HepG2 (cell line): ENCODE measurements around the gene IFNA8. TPM values are rescaled to one million over a fixed set of nuclear protein-coding genes. Genes with fewer than 3 reads are reported as not detected.
A peak's percentile ranks its signal among the peaks of the same experiment; 100 is the strongest.

Experiments used
- BHLHE40 ChIP-seq: IDR thresholded peaks from 2 replicates; pipeline ENCODE4 v1.6.1; 2011; ENCODE audit warnings: low read length, improper control_type of control experiment
- ELF4 ChIP-seq: sonication (generic); formaldehyde crosslinking; IDR thresholded peaks from 2 replicates; pipeline ENCODE4 v1.5.0; 2020; ENCODE audit warnings: missing genetic modification reagents, mild to moderate bottlenecking, moderate library complexity, borderline replicate concordance
- HNRNPLL ChIP-seq: fragments of 200-400 bp; formaldehyde crosslinking; IDR thresholded peaks from 2 replicates; pipeline ENCODE4 v1.6.1; 2017; ENCODE audit warnings: mild to moderate bottlenecking, low read depth, low read length; ENCODE audit not compliant: poor library complexity, severe bottlenecking
- HOXA9 ChIP-seq: sonication (generic); formaldehyde crosslinking; IDR thresholded peaks from 2 replicates; pipeline ENCODE4 v1.8.1; 2022; ENCODE audit warnings: missing genetic modification reagents, mild to moderate bottlenecking, moderate library complexity, borderline replicate concordance
- ISX ChIP-seq: sonication (generic); formaldehyde crosslinking; conservative IDR thresholded peaks from 2 replicates; pipeline ENCODE4 v1.5.0; 2020; ENCODE audit warnings: missing genetic modification reagents
- KDM4B ChIP-seq: sonication (generic); formaldehyde crosslinking; IDR thresholded peaks from 2 replicates; pipeline ENCODE4 v1.4.0; 2020; ENCODE audit warnings: missing genetic modification reagents
- NFE2L1 ChIP-seq: sonication (generic); formaldehyde crosslinking; IDR thresholded peaks from 2 replicates; pipeline ENCODE4 v1.4.0; 2020; ENCODE audit warnings: missing genetic modification reagents, mild to moderate bottlenecking, borderline replicate concordance
- NR2F2 ChIP-seq: IDR thresholded peaks from 2 replicates; pipeline ENCODE4 v1.6.1; 2012; ENCODE audit warnings: low read depth, inconsistent platforms, borderline replicate concordance
- PHF21A ChIP-seq: sonication (generic); formaldehyde crosslinking; IDR thresholded peaks from 2 replicates; pipeline ENCODE4 v1.5.0; 2020; ENCODE audit warnings: mild to moderate bottlenecking, missing genetic modification reagents
- PHF8 ChIP-seq: sonication (generic); formaldehyde crosslinking; IDR thresholded peaks from 2 replicates; pipeline ENCODE4 v1.5.0; 2020; ENCODE audit warnings: missing genetic modification reagents
- RFXANK ChIP-seq: IDR thresholded peaks from 2 replicates; pipeline ENCODE4 v1.6.1; 2016
- SMC3 ChIP-seq: IDR thresholded peaks from 2 replicates; pipeline ENCODE4 v1.6.1; 2011; ENCODE audit warnings: low read length, improper control_type of control experiment
- SOX5 ChIP-seq: IDR thresholded peaks from 2 replicates; pipeline ENCODE4 v1.6.1; 2016; ENCODE audit warnings: borderline replicate concordance
- ZFY ChIP-seq: sonication (generic); formaldehyde crosslinking; IDR thresholded peaks from 2 replicates; pipeline ENCODE4 v1.4.0; 2020; ENCODE audit warnings: missing genetic modification reagents
- ZKSCAN1 ChIP-seq: fragments of 150-350 bp; IDR thresholded peaks from 2 replicates; pipeline ENCODE4 v1.6.1; 2014; ENCODE audit warnings: low read length
- ZMYM2 ChIP-seq: sonication (generic); formaldehyde crosslinking; IDR thresholded peaks from 2 replicates; pipeline ENCODE4 v1.8.0; 2022; ENCODE audit warnings: mild to moderate bottlenecking, missing genetic modification reagents
- ZNF431 ChIP-seq: sonication (generic); formaldehyde crosslinking; IDR thresholded peaks from 2 replicates; pipeline ENCODE4 v1.9.0; 2022; ENCODE audit warnings: missing genetic modification reagents, low read depth, mild to moderate bottlenecking, borderline replicate concordance
- ZNF768 ChIP-seq: sonication (generic); formaldehyde crosslinking; IDR thresholded peaks from 2 replicates; pipeline ENCODE4 v1.4.0; 2020; ENCODE audit warnings: missing genetic modification reagents
- polyA plus RNA-seq, 8 experiments: library from polyadenylated mRNA; depleted of rRNA in 3 of 8; stranded (reverse) in 7 of 8; unstranded in 1 of 8; fragments of >200 nt; fragmentation: Illumina TruSeq in 4 of 8; extraction: Trizol in 4 of 8; gene quantifications; 2 replicates each; pipeline versions ENCODE4 v1.2.1 to v1.2.3, GENCODE V29; 2011 to 2016; ENCODE audit warnings: low read depth in 4 of 8, missing spikeins in 1 of 8, mixed read lengths in 1 of 8; ENCODE audit not compliant: insufficient read depth in 1 of 8
- total RNA-seq, 5 experiments: library from RNA; depleted of rRNA; stranded (reverse); fragments of >200 nt; fragmentation: Illumina TruSeq; extraction: Trizol; gene quantifications; 2 replicates each; pipeline ENCODE4 v1.2.3, GENCODE V29; 2016; ENCODE audit warnings: low read depth in 1 of 5
- TF ChIP-seq, protein P1 (sequence below), 2 experiments: sonication (generic) in 1 of 2; formaldehyde crosslinking in 1 of 2; IDR thresholded peaks; 2 replicates each; pipeline versions ENCODE4 v1.4.0 to v1.6.1; 2018 to 2020; ENCODE audit warnings: missing genetic modification reagents in 2 of 2, borderline replicate concordance in 1 of 2, low read depth in 1 of 2, mild to moderate bottlenecking in 1 of 2, missing biosample characterization in 1 of 2
- TF ChIP-seq, protein P2 (sequence below): IDR thresholded peaks from 2 replicates; pipeline ENCODE4 v1.6.1; 2012; ENCODE audit warnings: low read depth, low read length, improper control_type of control experiment
- TF ChIP-seq, protein P3 (sequence below): IDR thresholded peaks from 2 replicates; pipeline ENCODE4 v1.6.1; 2016
- TF ChIP-seq, protein P4 (sequence below): sonication (generic); formaldehyde crosslinking; IDR thresholded peaks from 2 replicates; pipeline ENCODE4 v1.9.0; 2022; ENCODE audit warnings: missing genetic modification reagents, mild to moderate bottlenecking, borderline replicate concordance

The IFNA8 gene
- total and polyA plus RNA-seq, 2 of the 13 experiments (the other 11 are each of a cell fraction or from before 2014, with no cell fraction given): not detected

DNA sequence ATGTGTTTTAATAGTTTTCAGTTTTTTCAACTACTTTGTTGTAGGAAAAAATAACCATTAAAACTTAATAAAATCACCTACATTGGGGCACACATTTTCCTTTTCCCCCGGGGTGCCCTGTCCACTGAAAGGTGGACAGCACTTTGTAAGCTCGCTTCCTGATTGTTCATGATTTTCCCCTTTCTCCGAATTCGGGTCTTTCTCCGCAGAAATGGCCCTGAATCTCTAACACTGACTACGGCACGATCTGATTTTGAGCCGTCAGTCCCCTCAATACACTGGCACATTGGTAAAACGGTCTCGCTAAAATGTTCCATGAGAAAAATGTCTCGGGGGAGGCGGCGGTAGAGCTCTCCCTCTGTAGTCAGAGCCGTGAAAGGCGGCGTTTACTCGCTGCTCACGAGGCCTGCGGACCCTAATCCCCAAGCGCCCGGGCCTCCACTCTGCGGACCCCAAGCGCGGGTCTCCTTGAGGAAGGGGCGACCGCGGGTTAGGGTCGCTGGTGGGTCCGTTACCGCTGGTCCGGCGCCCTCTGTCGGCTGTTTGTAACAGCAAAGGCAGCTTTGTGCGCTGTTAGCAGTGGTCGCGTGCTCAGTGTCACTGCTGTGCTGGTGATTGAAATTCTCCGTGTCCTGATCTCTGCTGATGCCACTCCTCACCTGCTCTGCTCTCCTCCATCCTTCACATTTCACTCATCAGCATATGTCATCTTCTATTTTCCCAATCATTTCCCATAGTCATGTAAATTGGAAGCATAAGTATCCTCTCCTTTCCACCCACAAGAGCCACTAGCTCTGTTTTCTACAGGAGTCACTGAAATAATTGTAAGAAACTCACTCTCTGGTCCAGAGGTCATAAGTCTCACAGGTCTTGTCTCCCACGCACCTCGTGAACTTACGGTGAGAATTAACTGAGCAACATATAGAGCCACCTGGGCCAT lies 12.9 kb upstream of the IFNA8 start (continued):
- TF ChIP-seq ZFY (CRISPR knock-in tag) (no peak), ELF4 (CRISPR knock-in tag) (no peak), KDM4B (0 out of 2 replicates have a peak, but pooled peaks have one; percentile 32), ZNF768 (CRISPR knock-in tag) (peak; percentile 30; the same call in 1 of the 2 replicates), ZNF431 (CRISPR knock-in tag) (no peak), NR2F2 (no peak), BHLHE40 (peak; percentile 42; the same call in 1 of the 2 replicates), ZKSCAN1 (no peak), ZMYM2 (no peak), PHF21A (CRISPR knock-in tag) (no peak), RFXANK (no peak), NFE2L1 (no peak), SOX5 (no peak), PHF8 (CRISPR knock-in tag) (no peak), ISX (no peak), SMC3 (peak; percentile 25; the same call in 1 of the 2 replicates), HNRNPLL (peak; percentile 39), HOXA9 (CRISPR knock-in tag) (no peak)
- TF ChIP-seq, protein P1, sequence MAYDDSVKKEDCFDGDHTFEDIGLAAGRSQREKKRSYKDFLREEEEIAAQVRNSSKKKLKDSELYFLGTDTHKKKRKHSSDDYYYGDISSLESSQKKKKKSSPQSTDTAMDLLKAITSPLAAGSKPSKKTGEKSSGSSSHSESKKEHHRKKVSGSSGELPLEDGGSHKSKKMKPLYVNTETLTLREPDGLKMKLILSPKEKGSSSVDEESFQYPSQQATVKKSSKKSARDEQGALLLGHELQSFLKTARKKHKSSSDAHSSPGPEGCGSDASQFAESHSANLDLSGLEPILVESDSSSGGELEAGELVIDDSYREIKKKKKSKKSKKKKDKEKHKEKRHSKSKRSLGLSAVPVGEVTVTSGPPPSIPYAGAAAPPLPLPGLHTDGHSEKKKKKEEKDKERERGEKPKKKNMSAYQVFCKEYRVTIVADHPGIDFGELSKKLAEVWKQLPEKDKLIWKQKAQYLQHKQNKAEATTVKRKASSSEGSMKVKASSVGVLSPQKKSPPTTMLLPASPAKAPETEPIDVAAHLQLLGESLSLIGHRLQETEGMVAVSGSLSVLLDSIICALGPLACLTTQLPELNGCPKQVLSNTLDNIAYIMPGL (CRISPR knock-in tag; IDR thresholded peaks at IDR 0.05; ENCODE audit: borderline replicate concordance in 1 of 2, low read depth in 1 of 2): peak; percentile 41 to 72; a peak in 3 of 4 replicates
- TF ChIP-seq, protein P2, sequence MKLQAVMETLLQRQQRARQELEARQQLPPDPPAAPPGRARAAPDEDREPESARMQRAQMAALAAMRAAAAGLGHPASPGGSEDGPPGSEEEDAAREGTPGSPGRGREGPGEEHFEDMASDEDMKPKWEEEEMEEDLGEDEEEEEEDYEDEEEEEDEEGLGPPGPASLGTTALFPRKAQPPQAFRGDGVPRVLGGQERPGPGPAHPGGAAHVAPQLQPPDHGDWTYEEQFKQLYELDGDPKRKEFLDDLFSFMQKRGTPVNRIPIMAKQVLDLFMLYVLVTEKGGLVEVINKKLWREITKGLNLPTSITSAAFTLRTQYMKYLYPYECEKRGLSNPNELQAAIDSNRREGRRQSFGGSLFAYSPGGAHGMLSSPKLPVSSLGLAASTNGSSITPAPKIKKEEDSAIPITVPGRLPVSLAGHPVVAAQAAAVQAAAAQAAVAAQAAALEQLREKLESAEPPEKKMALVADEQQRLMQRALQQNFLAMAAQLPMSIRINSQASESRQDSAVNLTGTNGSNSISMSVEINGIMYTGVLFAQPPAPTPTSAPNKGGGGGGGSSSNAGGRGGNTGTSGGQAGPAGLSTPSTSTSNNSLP: no peak
- TF ChIP-seq, protein P3, sequence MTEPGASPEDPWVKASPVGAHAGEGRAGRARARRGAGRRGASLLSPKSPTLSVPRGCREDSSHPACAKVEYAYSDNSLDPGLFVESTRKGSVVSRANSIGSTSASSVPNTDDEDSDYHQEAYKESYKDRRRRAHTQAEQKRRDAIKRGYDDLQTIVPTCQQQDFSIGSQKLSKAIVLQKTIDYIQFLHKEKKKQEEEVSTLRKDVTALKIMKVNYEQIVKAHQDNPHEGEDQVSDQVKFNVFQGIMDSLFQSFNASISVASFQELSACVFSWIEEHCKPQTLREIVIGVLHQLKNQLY (CRISPR knock-in tag): no peak
- TF ChIP-seq, protein P4, sequence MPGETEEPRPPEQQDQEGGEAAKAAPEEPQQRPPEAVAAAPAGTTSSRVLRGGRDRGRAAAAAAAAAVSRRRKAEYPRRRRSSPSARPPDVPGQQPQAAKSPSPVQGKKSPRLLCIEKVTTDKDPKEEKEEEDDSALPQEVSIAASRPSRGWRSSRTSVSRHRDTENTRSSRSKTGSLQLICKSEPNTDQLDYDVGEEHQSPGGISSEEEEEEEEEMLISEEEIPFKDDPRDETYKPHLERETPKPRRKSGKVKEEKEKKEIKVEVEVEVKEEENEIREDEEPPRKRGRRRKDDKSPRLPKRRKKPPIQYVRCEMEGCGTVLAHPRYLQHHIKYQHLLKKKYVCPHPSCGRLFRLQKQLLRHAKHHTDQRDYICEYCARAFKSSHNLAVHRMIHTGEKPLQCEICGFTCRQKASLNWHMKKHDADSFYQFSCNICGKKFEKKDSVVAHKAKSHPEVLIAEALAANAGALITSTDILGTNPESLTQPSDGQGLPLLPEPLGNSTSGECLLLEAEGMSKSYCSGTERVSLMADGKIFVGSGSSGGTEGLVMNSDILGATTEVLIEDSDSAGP: peak; percentile 36; the same call in 1 of the 2 replicates
